Chondrocyte (in vitro differentiated cells): ENCODE data around the gene WDR20. TPM values are rescaled to one million over a fixed set of nuclear protein-coding genes. Genes with fewer than 3 reads are reported as not detected.

Experiments
- DNase-seq: peaks from one replicate; pipeline ENCODE4 v3.0.0; 2021; ENCODE audit warnings: mixed read lengths, low spot score
- H3K27ac Mint-ChIP-seq: one replicate; pipeline ENCODE4 v1.8.0; 2021; ENCODE audit warnings: mild to moderate bottlenecking, moderate library complexity, mixed read lengths; ENCODE audit not compliant: unreplicated experiment
- H3K27me3 Mint-ChIP-seq: 2 replicates; pipeline ENCODE4 v1.8.0; 2021; ENCODE audit warnings: low read depth, mixed read lengths
- H3K36me3 Mint-ChIP-seq: 2 replicates; pipeline ENCODE4 v1.8.0; 2021; ENCODE audit warnings: low read depth, mixed read lengths
- H3K4me1 Mint-ChIP-seq: 2 replicates; pipeline ENCODE4 v1.8.0; 2021; ENCODE audit warnings: low read depth, mild to moderate bottlenecking, mixed read lengths
- H3K4me3 Mint-ChIP-seq: one replicate; pipeline ENCODE4 v1.8.0; 2021; ENCODE audit warnings: mild to moderate bottlenecking, moderate library complexity, mixed read lengths; ENCODE audit not compliant: unreplicated experiment
- H3K9me3 Mint-ChIP-seq: 2 replicates; pipeline ENCODE4 v1.8.0; 2021; ENCODE audit warnings: low read depth, mixed read lengths
- CTCF ChIP-seq: fragments of 200-600 bp; sonication (generic); IDR thresholded peaks from 2 replicates; pipeline ENCODE4 v1.5.0; 2021; ENCODE audit warnings: antibody characterized with exemption, mild to moderate bottlenecking, moderate library complexity
- total RNA-seq: library from RNA; stranded (reverse); gene quantifications from 3 replicates; pipeline ENCODE4 v1.2.1, GENCODE V29; 2021

WDR20 gene
- total RNA-seq, 1 donor from 2014 or later: 23.0 TPM

DNA sequence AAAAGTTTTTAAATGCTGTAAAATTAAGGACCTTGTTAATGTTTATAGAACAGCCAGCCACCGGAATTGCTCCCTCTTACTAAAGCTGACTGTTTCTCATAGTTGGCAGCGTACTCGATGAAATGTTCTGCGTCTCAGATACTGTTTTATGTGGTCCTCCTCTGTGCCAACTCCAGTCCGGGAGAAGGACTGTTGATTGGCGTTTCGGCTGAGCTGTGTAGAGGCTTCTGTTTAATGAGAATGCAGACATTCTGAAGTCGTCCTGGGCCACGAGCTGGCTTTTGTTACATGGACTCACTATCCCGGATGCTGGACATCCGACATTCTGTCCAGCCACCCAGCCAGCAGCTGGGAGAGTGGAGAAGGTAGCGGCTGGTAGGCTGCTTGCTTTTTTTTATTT is 75.4 kb downstream of the WDR20 start:
- Mint-ChIP-seq H3K27me3 (no peaks in the 10 kb centered on the region), H3K9me3 (no peaks in the 10 kb centered on the region), H3K4me3 (no peak overlapping the region), H3K4me1 (peaks cover 16% of the 10 kb centered on the region), H3K27ac (peak overlapping the region; percentile 70), H3K36me3 (peaks cover 1% of the 10 kb centered on the region)
- peak; percentile 19 for DNase-seq
- no peak for TF ChIP-seq CTCF

- Mint-ChIP-seq H3K4me3 (no peak overlapping the region), H3K27me3 (no peaks in the 10 kb centered on the region), H3K36me3 (peaks cover 1% of the 10 kb centered on the region), H3K9me3 (no peaks in the 10 kb centered on the region), H3K4me1 (peaks cover 16% of the 10 kb centered on the region), H3K27ac (peak overlapping the region; percentile 75)
- TF ChIP-seq CTCF: no peak
- DNase-seq: peak; percentile 33
Observed at GRCh38 chr14:102215576-102216250, 76.0 kb downstream of the WDR20 start.

GRCh38 chr14:102217399-102217798 is 77.7 kb downstream of the WDR20 start:
- H3K4me3 Mint-ChIP-seq: no peak overlapping the region
- H3K9me3 Mint-ChIP-seq: no peaks in the 10 kb centered on the region
- no peak for DNase-seq
- H3K27ac Mint-ChIP-seq: no peak overlapping the region
- H3K36me3 Mint-ChIP-seq: peaks cover 1% of the 10 kb centered on the region
- TF ChIP-seq CTCF: no peak
- H3K4me1 Mint-ChIP-seq: peaks cover 16% of the 10 kb centered on the region
- no peaks in the 10 kb centered on the region for H3K27me3 Mint-ChIP-seq

GRCh38 chr14:102217987-102218421 is 78.3 kb downstream of the WDR20 start:
- H3K27me3 Mint-ChIP-seq: no peaks in the 10 kb centered on the region
- H3K4me1 Mint-ChIP-seq: peaks cover 16% of the 10 kb centered on the region

GRCh38 chr14:102218688-102219087 is 79.0 kb downstream of the WDR20 start:
- no peak for TF ChIP-seq CTCF
- Mint-ChIP-seq H3K27ac (no peak overlapping the region), H3K4me3 (no peak overlapping the region), H3K9me3 (no peaks in the 10 kb centered on the region), H3K4me1 (peaks cover 16% of the 10 kb centered on the region), H3K27me3 (no peaks in the 10 kb centered on the region), H3K36me3 (peaks cover 3% of the 10 kb centered on the region)
- DNase-seq: no peak

More at GRCh38 chr14:102217987-102218421, 78.3 kb downstream of the WDR20 start:
- TF ChIP-seq CTCF: no peak
- Mint-ChIP-seq H3K36me3 (peaks cover 1% of the 10 kb centered on the region), H3K9me3 (no peaks in the 10 kb centered on the region), H3K4me3 (no peak overlapping the region), H3K27ac (no peak overlapping the region)
- no peak for DNase-seq
